ENCODE measurements around the gene DHRSX.

DNA sequence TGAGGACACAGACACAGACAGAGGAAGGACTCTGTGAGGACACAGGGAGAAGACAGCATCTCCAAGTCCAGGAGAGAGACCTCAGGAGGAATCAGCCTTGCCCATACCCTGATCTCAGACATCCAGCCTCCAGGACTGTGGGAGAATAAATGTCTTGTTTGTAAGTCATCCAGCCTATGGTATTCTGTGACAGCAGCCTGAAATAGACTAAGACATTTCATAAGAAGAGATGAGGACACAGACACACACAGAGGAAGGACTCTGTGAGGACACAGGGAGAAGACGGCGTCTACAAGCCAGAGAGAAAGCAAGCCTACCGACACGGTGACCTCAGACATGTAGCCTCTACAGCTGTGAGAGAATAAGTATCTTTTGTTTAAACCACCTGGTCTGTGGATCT is 112.1 kb downstream of the DHRSX start:
- TF ChIP-seq CTCF (IDR thresholded peaks at IDR 0.05) (no peak), EP300 (IDR thresholded peaks at IDR 0.05) (no peak)
